NOMO-1 (cell line): Measurements from ENCODE around the gene ATP1A4.
"Not testable (repeated sequence)": the region's sequence is repeated elsewhere in the genome, so short reads cannot be mapped to it uniquely, and the experiment has no call there.

ENCODE experiments used
- DNase-seq, 2 experiments: peaks; one replicate each; lab custom pipeline; 2025; ENCODE audit not compliant: unreplicated experiment in 2 of 2; lab: John Stamatoyannopoulos, UW

The ATP1A4 gene

DNA sequence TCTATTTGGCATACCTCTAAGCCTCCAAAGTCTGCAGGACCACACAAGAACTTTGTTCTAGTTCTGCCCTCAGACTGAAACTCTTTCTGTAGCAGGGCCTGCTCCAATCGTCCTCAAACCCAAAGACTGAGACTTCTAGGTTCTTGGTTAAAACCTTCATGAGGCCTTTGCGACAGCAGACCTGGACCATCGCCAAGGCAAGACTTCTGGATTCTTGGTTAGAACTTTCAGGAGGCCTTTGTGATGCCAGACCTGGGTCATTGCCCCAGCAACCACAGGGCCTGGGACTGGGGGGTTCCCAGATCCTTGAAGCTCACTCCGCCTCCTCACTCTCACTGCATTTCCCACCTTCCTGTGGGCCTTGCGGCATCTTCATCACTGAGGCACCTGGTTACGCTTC lies at the start of gene ATP1A4:
TSS of gene ATP1A4 (plus strand) at position 301 of the 400 bp plus-strand sequence. CDS start 438 bp downstream, outside the sequence.
- no peak for DNase-seq

DNA sequence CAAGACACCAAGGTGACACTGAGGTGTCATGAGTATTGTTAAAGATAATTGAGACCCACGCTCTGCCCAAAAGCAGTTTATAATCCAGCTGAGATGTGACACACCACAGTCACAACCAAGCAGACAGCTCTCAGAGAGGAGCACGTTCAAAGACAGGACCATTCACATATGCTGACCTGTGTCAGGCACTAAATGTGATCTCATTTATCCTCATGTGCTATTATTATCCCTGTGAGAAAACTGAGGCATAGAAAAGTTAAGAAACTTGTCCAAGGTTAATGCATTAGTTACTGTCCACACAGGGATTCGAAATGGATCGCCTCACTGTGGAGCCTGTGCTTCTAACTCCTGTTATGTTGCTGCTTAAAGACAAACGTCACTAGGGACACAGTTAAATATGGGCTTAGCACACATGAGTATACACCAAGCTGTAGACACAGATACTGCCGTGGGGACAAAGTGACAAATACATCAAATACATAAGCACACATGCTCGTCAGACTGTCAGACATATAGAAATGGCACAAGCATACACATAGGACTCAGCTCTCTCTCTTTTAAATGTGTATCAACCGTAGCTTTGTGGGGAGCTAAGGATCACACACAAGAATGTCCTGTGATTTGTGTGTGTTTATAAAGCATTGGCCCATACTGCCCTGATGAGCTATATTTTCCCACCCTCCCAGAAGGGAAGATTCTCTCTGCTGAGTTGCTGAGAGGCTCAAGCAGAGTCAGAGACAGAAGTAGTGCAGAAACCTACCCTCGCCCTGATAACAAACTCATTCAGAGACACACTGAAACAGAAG lies 49.5 kb upstream of the ATP1A4 start:
- DNase-seq, result no peak

DNA sequence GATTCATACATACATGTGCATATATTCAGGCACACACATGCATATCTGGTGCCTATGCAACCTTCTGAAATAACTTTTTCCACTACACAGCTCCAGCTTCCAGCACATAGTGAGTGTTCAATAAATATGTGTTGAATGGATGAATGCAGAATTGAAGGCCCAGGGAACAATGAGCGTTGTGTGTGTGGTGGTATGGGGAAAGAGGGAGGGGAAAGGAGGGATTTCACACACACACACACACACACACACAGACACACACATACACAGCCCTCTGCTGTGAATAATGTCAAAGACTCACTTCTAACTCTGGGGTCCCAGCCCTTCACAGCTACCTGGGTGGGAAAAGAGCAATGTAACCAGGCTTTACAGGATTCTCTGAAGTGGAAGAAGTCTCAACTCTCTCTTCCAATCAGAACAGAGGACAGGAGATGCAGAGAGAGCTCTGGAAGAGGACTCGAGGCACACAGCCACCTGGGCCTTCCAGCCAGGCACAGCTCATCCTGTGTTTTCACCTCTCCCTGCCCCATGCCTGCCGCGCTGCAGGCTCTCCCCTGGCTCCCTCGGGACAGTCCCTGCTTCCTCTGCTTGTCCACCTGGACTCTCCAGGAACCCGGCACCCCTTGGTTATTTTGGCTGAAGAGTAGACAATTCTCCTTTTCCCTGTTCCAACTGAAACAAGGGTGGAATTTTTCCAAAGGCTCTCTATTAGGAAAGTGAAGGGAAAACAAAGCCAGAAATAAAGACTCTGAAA lies 47.6 kb upstream of the ATP1A4 start:
- DNase-seq, result no peak

DNA sequence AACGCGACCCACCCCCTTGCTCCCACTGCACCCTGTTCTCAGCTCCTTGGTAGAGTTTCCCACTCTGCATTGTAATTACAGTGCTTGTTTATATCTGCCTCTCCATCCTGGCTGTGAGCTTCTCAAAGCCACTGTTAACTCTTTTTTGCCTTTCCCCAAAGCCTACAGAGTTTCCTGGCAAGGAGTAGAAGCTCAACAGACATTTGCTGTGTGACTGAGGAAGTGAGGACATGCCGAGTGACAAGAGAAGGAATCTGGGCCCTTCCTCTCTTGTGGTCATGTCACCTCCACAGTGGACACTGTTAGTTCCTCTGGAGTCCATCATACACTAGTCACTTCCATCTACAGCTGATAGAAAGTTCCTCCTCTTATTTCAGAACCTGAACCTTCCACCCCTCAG lies 46.9 kb upstream of the ATP1A4 start:
- peak in 1 of 2 experiments; percentile 45 for DNase-seq

DNA sequence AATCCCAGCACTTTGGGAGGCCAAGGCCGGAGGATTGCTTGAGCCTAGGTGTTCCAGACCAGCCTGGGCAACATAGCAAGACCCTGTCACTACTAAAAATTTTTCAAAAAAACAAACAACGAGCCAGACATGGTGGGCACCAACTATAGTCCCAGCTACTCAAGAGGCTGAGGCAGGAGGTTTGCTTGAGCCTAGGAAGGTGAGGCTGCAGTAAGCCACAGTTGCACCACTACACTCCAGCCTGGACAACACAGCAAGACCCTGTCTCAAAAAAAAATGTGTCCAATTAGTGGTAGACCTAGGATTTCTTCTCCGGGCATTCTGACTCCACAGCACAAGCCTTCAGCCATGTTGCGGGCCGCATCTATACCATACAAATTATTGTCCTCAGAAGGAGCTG lies 46.2 kb upstream of the ATP1A4 start:
- DNase-seq, result no peak

DNA sequence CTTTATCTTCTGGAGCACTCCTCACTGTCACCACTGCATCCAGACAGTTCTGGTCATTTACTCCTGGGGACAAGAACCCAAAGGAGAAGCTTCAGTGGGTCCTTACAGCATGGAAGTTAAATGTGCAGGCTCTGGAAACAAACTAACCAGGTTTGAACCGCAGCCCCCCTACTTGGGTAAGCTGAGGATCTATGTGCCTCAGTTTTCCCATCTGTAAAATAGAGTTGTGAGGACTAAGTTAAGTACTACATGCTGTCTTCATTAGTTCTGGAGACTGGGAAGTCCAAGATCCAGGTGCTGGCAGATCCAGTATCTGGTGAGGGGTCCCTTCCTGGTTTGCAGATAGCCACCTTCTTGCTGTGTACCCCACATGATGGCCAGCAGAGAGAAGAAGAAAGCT lies 43.9 kb upstream of the ATP1A4 start:
- no peak for DNase-seq

DNA sequence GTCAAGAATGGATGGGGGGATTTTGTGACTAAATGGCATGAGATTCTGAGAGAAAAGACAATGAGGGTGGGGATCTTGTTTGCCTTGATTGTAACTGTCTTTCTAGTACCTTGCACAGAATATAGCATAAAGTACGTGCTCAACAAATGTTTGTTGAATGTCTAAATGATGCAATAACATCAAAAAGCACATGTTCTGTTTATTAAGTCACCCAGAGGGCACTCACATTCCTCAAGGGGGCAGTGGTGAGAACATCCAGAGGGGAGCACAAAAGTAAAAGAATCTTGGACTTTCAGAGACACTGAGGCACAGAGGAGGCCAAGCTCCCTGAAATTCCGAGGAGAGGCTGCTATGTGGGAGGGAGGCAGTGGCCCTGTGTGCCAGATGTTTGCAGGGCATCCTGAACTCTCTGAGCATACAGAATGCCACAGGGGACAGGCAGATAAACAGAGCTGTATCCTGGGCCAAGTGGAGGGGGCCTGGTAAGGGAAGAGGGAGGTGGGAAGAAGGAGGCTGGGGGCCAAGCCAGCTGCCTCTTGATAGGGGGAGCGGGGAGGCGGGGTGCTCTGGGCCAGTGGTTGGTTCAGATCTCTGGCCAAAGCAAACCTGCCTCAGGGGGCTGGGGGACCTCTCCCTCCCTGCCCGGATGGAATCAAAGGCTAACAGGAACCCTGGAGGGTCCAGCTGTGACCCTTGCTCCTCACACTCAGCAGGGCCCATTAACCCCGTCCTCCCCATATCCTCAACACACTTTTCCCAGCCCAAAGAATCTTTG lies 42.3 kb upstream of the ATP1A4 start:
- DNase-seq, result peak in 1 of 2 experiments; percentile 24

DNA sequence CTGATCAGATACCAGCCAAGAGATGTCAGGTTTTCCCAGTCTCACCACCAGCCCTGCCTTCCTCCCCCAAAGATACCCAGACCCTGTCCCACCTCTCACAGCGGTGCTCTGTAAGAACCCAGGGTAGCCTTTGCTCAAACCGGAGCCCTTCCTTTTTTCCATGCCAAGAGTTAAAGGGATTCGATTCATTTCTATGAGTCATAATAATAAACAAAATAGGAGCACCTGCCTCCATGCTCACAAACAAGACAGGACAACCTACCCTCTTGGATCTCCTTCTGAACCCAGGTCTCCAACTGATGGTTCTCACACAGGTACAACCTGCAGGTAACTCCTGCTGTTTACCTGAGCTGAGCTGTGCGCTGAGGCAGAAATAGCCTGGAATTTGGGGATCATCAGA lies 41.7 kb upstream of the ATP1A4 start:
- no peak for DNase-seq

DNA sequence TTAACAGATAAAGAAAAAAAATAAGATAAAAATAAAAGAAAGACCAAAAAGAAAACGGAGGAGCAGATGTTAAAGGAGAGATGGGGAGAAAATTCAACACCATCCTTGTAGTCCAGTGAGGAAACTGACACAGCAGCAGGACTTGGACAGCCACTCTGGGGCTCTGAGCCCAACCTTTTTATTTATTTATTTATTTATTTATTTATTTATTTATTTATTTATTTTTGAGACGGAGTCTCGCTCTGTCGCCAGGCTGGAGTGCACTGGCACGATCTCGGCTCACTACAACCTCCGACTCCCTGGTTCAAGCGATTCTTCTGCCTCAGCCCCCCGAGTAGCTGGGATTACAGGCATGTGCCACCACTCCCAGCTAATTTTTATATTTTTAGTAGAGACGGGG lies 39.9 kb upstream of the ATP1A4 start:
- not testable (repeated sequence) for DNase-seq

DNA sequence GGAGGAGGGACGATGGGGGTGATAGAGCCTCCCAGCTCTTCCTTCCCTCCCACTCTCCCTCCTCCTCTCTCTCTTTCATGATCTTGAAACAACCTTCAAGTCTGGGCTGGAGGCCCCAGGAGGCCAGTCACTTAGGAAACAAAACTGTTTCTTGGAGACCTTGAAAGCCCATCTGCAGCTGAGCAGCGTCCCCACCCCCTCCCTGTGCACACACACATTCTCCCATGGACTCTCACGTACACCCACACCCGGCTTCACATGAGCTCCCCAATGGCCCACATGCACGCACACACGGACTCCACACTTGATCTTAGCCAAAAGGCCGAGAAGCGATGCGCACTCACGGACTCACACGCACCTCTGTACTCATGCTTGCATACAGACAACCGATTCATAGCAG lies 39.0 kb upstream of the ATP1A4 start:
- no peak for DNase-seq

DNA sequence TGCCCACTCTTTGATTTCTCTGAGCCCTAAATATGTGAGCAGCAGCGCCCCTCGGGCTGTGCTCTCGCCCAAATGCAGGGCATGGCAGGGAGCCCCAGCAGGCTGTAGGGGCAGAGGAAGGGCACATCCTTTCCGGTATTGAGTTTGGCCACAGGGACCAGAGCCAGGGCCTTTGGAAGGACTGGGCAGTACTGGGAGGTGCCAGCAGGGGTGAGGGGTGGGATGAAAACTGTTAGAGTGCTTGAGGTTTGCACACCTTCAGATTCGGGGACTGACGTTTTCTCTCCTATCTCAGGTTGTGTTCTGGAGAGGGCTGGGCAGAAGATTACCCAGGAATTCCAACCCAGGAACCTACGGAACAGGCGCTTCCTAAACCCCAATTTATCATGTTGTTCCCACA lies 38.0 kb upstream of the ATP1A4 start:
- DNase-seq, result no peak

DNA sequence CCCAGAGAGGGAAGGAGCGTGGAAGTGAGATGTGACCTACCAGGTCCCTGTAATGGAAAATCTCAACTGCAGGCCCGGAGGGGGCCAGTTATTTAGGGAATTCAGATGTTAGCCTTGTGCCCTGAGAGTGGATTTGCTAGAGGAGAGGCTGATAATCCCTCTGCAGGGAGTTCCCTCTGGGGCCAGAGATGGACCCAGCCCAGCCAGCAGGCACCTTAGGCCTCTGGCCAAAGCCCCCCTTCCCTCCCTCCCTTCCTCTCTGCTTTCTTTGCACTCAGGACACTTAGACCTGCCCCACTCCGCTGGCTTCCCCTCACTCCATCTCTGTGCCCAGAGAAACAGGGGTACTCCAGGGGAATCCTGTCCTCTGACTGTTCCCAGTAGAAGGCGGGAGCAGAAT lies 37.3 kb upstream of the ATP1A4 start:
- DNase-seq, result no peak

DNA sequence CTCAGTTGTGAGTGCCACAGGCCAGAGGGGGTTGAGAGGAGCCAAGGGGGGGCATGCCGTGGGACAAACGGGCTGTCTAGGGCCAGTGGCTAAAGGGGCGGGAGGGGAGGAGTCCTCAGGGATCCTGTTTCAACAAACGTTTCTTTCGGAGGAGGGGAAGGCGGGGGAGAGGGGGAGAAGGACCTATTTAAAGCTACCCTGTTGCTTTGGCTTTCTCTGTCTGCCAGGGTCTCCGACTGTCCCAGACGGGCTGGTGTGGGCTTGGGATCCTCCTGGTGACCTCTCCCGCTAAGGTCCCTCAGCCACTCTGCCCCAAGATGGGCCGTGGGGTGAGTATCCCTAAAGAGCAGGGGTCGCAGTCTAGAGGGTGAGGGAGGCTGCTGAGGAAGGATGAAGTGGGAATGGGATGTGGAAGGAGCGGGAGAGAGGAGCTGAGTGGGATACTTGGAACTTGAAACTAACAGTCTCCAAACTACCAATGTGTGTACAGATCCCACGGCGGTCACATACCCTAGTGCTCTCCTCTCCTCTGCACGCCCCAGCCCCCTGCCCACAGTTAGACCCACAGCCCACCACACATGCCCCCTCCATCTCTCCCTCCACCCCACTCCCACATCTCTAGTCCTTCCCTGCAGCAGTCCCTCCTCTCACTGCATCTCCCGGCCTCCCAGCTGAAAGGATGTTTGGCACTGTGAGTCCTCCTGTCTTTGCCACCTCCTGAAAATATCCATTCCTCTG lies 35.7 kb upstream of the ATP1A4 start, which contains the start of gene ATP1A2:
TSS of gene ATP1A2 (plus strand) at position 215 of the 738 bp plus-strand sequence. CDS start at position 318, 103 bp downstream.
- no peak for DNase-seq

DNA sequence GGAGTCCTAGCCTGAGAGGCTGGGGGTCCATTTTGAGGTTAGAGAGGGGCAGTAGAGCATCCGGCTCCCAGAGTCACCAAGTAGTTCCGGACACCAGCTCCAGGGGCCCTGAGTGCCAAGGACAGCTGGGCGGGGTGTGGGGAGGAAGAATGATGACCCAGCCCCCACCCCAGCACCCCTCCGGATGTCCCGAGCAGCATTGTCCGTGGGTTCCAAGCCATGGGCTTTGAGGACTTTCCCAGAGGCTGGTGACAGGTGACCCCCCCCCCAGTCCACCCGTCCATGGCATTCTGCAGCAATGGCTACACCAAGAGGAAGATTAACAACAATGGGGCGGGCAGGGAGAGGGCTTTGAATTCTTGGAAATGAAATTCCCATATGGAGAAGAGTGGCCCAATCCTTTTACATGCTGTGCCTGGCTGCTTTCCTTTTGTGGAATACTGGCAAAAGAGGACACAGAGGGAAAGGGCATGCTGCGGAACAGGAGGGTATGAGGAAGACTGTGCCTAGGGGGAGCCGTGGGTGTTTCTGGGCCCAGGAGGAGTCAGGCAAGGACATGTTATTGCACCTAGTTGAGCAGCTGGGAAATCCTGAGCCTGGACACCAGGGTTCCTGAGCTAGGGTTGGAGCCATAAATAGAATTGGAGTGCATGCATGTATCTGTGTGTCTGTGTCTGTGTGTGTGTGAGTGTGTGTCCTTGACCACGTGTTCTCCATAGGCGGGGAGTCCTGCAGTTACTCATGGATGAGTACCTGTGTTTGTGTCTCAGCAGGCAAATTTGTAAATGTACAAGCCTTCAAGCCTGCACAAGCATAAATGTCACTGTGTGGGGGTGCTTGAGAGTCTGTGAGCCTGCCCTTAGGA lies 34.9 kb upstream of the ATP1A4 start:
- no peak for DNase-seq

DNA sequence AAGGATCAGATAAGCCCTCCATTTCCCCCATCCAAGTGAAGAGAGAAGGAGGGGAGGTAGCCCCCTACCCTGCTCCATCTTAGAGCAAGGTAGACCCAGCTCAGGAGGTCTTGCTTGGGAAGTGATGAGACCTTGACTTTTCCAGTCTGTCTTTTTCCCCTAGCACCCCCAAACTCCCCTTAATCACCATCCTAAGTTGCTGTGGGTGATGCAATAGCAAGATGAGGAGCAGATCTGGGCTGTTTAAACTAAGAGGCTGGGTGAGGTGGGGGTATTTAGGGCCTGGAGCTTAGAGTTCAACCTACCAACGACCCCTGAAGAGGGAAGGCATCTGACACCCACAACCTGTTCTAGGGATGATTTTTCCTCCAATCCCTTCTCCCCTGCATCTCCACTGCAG lies 34.1 kb upstream of the ATP1A4 start:
- DNase-seq, result no peak

DNA sequence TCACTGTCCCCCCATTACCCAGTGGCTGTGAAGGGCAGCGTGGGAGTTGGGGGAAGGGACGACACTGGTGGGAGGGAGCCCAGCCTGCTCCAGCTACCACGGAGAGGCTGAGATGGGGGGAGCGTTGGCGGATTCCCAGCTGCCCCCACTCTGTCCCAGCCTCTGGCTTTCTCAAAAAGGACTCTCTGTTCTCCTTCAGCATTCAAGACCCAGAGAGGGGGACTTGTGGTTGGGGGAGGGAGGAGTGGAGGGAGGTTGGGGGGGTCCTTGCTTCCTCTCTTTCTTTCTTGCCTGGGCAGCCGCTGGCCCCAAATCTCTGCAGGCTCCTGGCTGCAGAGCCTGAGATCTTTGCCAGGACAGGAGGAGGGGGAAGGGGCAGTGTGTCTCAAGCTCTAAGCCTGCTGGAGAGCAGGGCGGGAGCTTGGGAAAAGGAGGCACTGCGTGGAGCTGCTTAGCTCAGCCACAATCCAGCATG lies 33.7 kb upstream of the ATP1A4 start:
- no peak for DNase-seq

DNA sequence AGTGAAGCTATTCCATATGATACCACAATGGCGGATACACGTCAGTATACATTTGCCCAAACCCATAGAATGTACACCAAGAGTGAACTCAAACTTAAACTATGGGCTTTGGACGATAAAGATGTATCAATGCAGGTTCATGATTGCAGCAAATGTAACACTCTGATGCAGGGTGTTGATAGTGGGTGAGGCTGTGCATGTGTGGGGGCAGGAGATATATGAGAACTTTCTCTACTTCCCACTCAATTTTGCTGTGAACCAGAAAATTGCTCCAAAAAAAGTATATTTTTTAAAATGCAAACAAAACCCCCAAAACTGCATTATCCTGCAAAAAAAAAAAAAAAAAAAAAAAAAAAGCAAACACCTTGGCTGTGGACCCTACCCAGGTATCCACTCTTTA lies 32.5 kb upstream of the ATP1A4 start:
- no peak for DNase-seq

DNA sequence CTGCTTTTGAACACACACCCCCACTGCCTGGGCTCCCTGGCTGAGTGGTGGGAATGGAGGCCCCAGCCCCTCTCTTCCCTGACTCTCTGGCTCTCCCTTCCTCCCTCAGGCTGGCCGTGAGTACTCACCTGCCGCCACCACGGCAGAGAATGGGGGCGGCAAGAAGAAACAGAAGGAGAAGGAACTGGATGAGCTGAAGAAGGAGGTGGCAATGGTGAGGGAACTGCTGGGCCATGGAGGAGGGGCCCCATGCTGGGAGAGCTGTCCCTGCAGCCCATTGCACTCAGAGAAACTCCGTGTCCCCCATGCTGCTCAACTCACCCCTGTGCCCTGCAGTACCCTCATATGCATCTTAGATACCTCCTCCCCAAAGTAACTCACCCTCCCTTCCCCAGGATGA lies 30.6 kb upstream of the ATP1A4 start:
- DNase-seq, result no peak

DNA sequence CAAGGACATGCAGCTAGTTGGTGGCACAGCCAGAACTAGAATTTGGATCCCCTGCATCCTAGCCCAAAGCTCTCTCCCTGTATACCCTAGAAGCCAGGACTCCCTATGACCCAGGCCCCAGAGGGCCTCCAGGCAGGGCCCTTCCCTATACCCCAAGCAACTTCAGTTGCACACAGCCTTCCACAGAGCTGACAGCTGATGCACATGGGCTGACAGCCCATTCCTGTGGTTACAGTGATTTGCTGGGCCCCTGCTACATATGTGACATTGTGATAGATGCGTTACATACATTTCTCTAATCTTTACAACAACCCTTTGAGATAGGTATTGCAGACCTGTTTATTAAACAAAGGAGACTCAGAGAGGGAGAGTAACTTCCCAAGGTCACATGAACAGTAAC lies 30.0 kb upstream of the ATP1A4 start:
- DNase-seq, result no peak
